H1 (cell line): ENCODE data around the gene XIAP. TPM values are rescaled to one million over a fixed set of nuclear protein-coding genes. Genes with fewer than 3 reads are reported as not detected.

ENCODE experiments used
- CTCF ChIA-PET: fragments of 300-600 bp; sonication (Branson Sonifier 250); formaldehyde crosslinking; loops from one replicate; lab custom pipeline; 2021; ENCODE audit not compliant: partially characterized antibody; lab: Charles Lee
- POLR2A ChIA-PET: fragments of 300-600 bp; sonication (Branson Sonifier 250); formaldehyde crosslinking; loops from one replicate; lab custom pipeline; 2021; ENCODE audit warnings: inconsistent platforms; ENCODE audit not compliant: partially characterized antibody; lab: Charles Lee
- DNase-seq, 2 experiments: peaks; one replicate each; pipeline versions ENCODE4 v3.0.0 to v3.0.0-alpha.2; 2010 to 2022; ENCODE audit warnings: low spot score in 2 of 2, low read depth in 1 of 2, mixed read lengths in 1 of 2
- FAIRE-seq: peaks from 2 replicates; lab custom pipeline; 2011; peaks lifted over from hg19 to GRCh38; lab: Jason Lieb, UNC
- H2AFZ ChIP-seq: 2 replicates; pipeline ENCODE4 v1.8.1; 2012; ENCODE audit warnings: low read length, inconsistent platforms
- H2AK5ac ChIP-seq: 2 replicates; pipeline ENCODE4 v1.6.1; 2013; ENCODE audit warnings: low read depth, low read length
- H2BK120ac ChIP-seq: replicated peaks from 2 replicates; pipeline ENCODE3; 2013; ENCODE audit warnings: low read depth, low read length, inconsistent platforms
- H2BK12ac ChIP-seq: 2 replicates; pipeline ENCODE4 v1.6.1; 2013; ENCODE audit warnings: low read depth, low read length
- H2BK15ac ChIP-seq: 2 replicates; pipeline ENCODE4 v1.6.1; 2013; ENCODE audit warnings: low read length
- H2BK20ac ChIP-seq: 2 replicates; pipeline ENCODE4 v1.6.1; 2013; ENCODE audit warnings: low read length
- H2BK5ac ChIP-seq: 2 replicates; pipeline ENCODE4 v1.6.1; 2013; ENCODE audit warnings: low read depth, low read length
- H3K14ac ChIP-seq: 2 replicates; pipeline ENCODE4 v1.6.1; 2013; ENCODE audit warnings: inconsistent platforms; ENCODE audit not compliant: insufficient read length
- H3K18ac ChIP-seq: 2 replicates; pipeline ENCODE4 v1.6.1; 2013; ENCODE audit warnings: low read length; ENCODE audit errors: extremely low read depth
- H3K23ac ChIP-seq: 2 replicates; pipeline ENCODE4 v1.6.1; 2013; ENCODE audit warnings: inconsistent platforms; ENCODE audit not compliant: insufficient read length
- H3K23me2 ChIP-seq: 2 replicates; pipeline ENCODE4 v1.6.1; 2013; ENCODE audit warnings: low read depth, low read length
- H3K27ac ChIP-seq: 2 replicates; pipeline ENCODE4 v1.6.1; 2011; ENCODE audit warnings: low read depth, low read length, inconsistent platforms
- H3K27me3 ChIP-seq, 4 experiments: replicated peaks in 1 of 4; 1 replicate in 1 of 4; 2 replicates in 3 of 4; pipeline versions ENCODE4 v1.6.1 to v1.8.1; 2011 to 2013; ENCODE audit warnings: low read length in 3 of 4, mild to moderate bottlenecking in 3 of 4, inconsistent platforms in 2 of 4, mixed read lengths in 2 of 4, moderate library complexity in 1 of 4; ENCODE audit not compliant: control insufficient read depth in 3 of 4, insufficient read depth in 3 of 4; ENCODE audit errors: extremely low read depth in 1 of 4
- H3K36me3 ChIP-seq, 4 experiments: 2 replicates each; pipeline versions ENCODE4 v1.6.1 to v1.8.1; 2011 to 2013; ENCODE audit warnings: mild to moderate bottlenecking in 4 of 4, low read length in 3 of 4, moderate library complexity in 2 of 4, control low read depth in 1 of 4, inconsistent platforms in 1 of 4; ENCODE audit not compliant: insufficient read depth in 4 of 4, control insufficient read depth in 2 of 4
- H3K4ac ChIP-seq: replicated peaks from 2 replicates; pipeline ENCODE3; 2013; ENCODE audit warnings: low read length, low read depth, mixed read lengths, inconsistent platforms; ENCODE audit not compliant: insufficient read length
- H3K4me1 ChIP-seq, 4 experiments: replicated peaks in 1 of 4; 1 replicate in 1 of 4; 2 replicates in 3 of 4; pipeline versions ENCODE4 v1.6.1 to v1.8.1; 2011 to 2013; ENCODE audit warnings: low read length in 3 of 4, inconsistent platforms in 2 of 4, mixed read lengths in 1 of 4; ENCODE audit not compliant: insufficient read depth in 4 of 4, control insufficient read depth in 3 of 4
- H3K4me2 ChIP-seq, 2 experiments: 2 replicates each; pipeline versions ENCODE4 v1.6.1 to v1.8.1; 2011 to 2013; ENCODE audit warnings: low read depth in 2 of 2, low read length in 2 of 2, control low read depth in 1 of 2, inconsistent platforms in 1 of 2, mild to moderate bottlenecking in 1 of 2; ENCODE audit not compliant: insufficient read depth in 1 of 2
- H3K4me3 ChIP-seq, 4 experiments: fragments of 200-600, 300-600 bp in 1 of 4; sonication (generic), shearing (Covaris generic), sonication (Bioruptor Twin) in 1 of 4; 2 replicates each; pipeline versions ENCODE4 v1.5.1 to v1.8.1; 2011 to 2016; ENCODE audit warnings: low read length in 4 of 4, low read depth in 3 of 4, control low read depth in 2 of 4, inconsistent platforms in 2 of 4, mild to moderate bottlenecking in 2 of 4, mixed read lengths in 1 of 4, moderate library complexity in 1 of 4; ENCODE audit not compliant: insufficient read depth in 2 of 4; ENCODE audit errors: extremely low read depth in 1 of 4
- H3K56ac ChIP-seq: replicated peaks from 2 replicates; pipeline ENCODE3; 2013; ENCODE audit warnings: low read depth, mild to moderate bottlenecking, mixed read lengths, low read length, inconsistent platforms; ENCODE audit not compliant: insufficient read length
- H3K79me1 ChIP-seq: 2 replicates; pipeline ENCODE4 v1.6.1; 2013; ENCODE audit warnings: low read depth, low read length, control low read depth
- H3K79me2 ChIP-seq, 2 experiments: 2 replicates each; pipeline versions ENCODE4 v1.6.1 to v1.8.1; 2012 to 2013; ENCODE audit warnings: low read length in 2 of 2, mild to moderate bottlenecking in 2 of 2, inconsistent platforms in 1 of 2; ENCODE audit not compliant: insufficient read depth in 2 of 2, control insufficient read depth in 1 of 2
- H3K9ac ChIP-seq, 4 experiments: replicated peaks in 1 of 4; 1 replicate in 1 of 4; 2 replicates in 3 of 4; pipeline versions ENCODE4 v1.6.1 to v1.8.1; 2011 to 2013; ENCODE audit warnings: low read depth in 3 of 4, low read length in 3 of 4, control low read depth in 2 of 4, mild to moderate bottlenecking in 2 of 4, moderate library complexity in 2 of 4, inconsistent platforms in 1 of 4; ENCODE audit errors: extremely low read depth in 1 of 4
- H3K9me3 ChIP-seq, 2 experiments: 2 replicates each; pipeline versions ENCODE4 v1.6.1 to v1.8.1; 2012 to 2013; ENCODE audit warnings: mild to moderate bottlenecking in 2 of 2, moderate library complexity in 2 of 2, control low read depth in 1 of 2, inconsistent platforms in 1 of 2, low read depth in 1 of 2, low read length in 1 of 2, mixed read lengths in 1 of 2; ENCODE audit not compliant: insufficient read depth in 2 of 2
- H4K20me1 ChIP-seq, 2 experiments: replicated peaks in 1 of 2; 2 replicates each; pipeline versions ENCODE3 to v1.8.1; 2011 to 2013; ENCODE audit warnings: inconsistent platforms in 2 of 2, low read length in 2 of 2, mild to moderate bottlenecking in 1 of 2; ENCODE audit not compliant: insufficient read depth in 2 of 2, control insufficient read depth in 1 of 2
- H4K5ac ChIP-seq: 2 replicates; pipeline ENCODE4 v1.6.1; 2013; ENCODE audit warnings: low read length, low read depth, mixed read lengths, inconsistent platforms; ENCODE audit not compliant: insufficient read length
- H4K8ac ChIP-seq: 2 replicates; pipeline ENCODE4 v1.8.0; 2013; ENCODE audit warnings: mild to moderate bottlenecking, moderate library complexity, low read length, inconsistent platforms; ENCODE audit not compliant: insufficient read depth; ENCODE audit errors: extremely low read depth
- H4K91ac ChIP-seq: replicated peaks from 2 replicates; pipeline ENCODE3; 2013; ENCODE audit warnings: low read length, mixed read lengths, inconsistent platforms; ENCODE audit not compliant: insufficient read length
- CBX5 ChIP-seq: fragments of 300-800, 300-1000 bp; sonication (generic); IDR thresholded peaks from 2 replicates; pipeline ENCODE4 v1.7.1; 2016; ENCODE audit warnings: antibody characterized with exemption, low read length, low read depth
- HDAC2 ChIP-seq, 2 experiments: fragments of 300-600 bp in 1 of 2; sonication (generic) in 1 of 2; IDR thresholded peaks; 2 replicates each; pipeline ENCODE4 v1.6.1; 2011 to 2012; ENCODE audit warnings: low read depth in 2 of 2, low read length in 2 of 2, mild to moderate bottlenecking in 2 of 2, moderate library complexity in 2 of 2, borderline replicate concordance in 1 of 2, inconsistent platforms in 1 of 2
- MAFK ChIP-seq: IDR thresholded peaks from 2 replicates; pipeline ENCODE4 v1.6.1; 2012; ENCODE audit warnings: low read depth, mild to moderate bottlenecking, improper control_type of control experiment, low read length
- MAX ChIP-seq: IDR thresholded peaks from 2 replicates; pipeline ENCODE4 v1.6.1; 2012; ENCODE audit warnings: inconsistent platforms
- NANOG ChIP-seq: IDR thresholded peaks from 2 replicates; pipeline ENCODE4 v1.6.1; 2011; ENCODE audit warnings: low read length, low read depth, mild to moderate bottlenecking, inconsistent platforms; ENCODE audit not compliant: insufficient read depth, poor library complexity, severe bottlenecking
- POU5F1 ChIP-seq: IDR thresholded peaks from 2 replicates; pipeline ENCODE4 v1.6.1; 2011; ENCODE audit warnings: low read depth, mild to moderate bottlenecking, low read length, moderate library complexity
- SAP30 ChIP-seq: fragments of 300-600 bp; sonication (generic); IDR thresholded peaks from 2 replicates; pipeline ENCODE4 v1.7.1; 2012; ENCODE audit warnings: low read length, moderate library complexity, mild to moderate bottlenecking, inconsistent platforms; ENCODE audit not compliant: insufficient read depth, insufficient replicate concordance
- YY1 ChIP-seq: IDR thresholded peaks from 2 replicates; pipeline ENCODE4 v1.6.1; 2011; ENCODE audit warnings: low read depth, mild to moderate bottlenecking, low read length
- WGBS, 2 experiments: shearing (Covaris generic) in 1 of 2; methylation state at CpG; one replicate each; pipeline versions ENCODE4 v1.1.6 to v1.1.7; 2013 to 2015; ENCODE audit warnings: low lambda C conversion rate in 2 of 2, mixed read lengths in 2 of 2, inconsistent platforms in 1 of 2, low coverage in 1 of 2, missing lambda C conversion rate in 1 of 2; ENCODE audit not compliant: insufficient replicate concordance in 2 of 2, insufficient coverage in 1 of 2, insufficient read length in 1 of 2; ENCODE audit errors: extremely low coverage in 1 of 2, missing lambda C conversion rate in 1 of 2; 5-methylcytosine and 5-hydroxymethylcytosine counted together
- polyA plus RNA-seq, 7 experiments: library from polyadenylated mRNA; depleted of rRNA in 3 of 7; stranded (reverse) in 5 of 7; unstranded in 2 of 7; fragments of >200 nt in 5 of 7; fragments of 200-250 nt in 2 of 7; gene quantifications; 1 replicate in 5 of 7; 2 replicates in 1 of 7; 4 replicates in 1 of 7; pipeline versions ENCODE4 v1.2.1 to v1.2.3, GENCODE V29; 2011 to 2013; ENCODE audit warnings: missing spikeins in 2 of 7, mixed read lengths in 2 of 7
- total RNA-seq: library from RNA; stranded (reverse); fragmentation: NEBNext Ultra II Directional; extraction: Animal tissue kit (Norgen Biotek cat#: 25700); gene quantifications from 2 replicates; pipeline ENCODE4 v1.2.1, GENCODE V29; 2021
- TF ChIP-seq, protein P1 (sequence below): IDR thresholded peaks from 2 replicates; pipeline ENCODE4 v1.6.1; 2011; ENCODE audit warnings: low read depth, mild to moderate bottlenecking, low read length; ENCODE audit not compliant: insufficient read depth

Gene XIAP
- total and polyA plus RNA-seq, 2 of the 8 experiments (the other 6 are each of a cell fraction or from before 2014, with no cell fraction given), result 5.9 to 44.7 TPM

DNA sequence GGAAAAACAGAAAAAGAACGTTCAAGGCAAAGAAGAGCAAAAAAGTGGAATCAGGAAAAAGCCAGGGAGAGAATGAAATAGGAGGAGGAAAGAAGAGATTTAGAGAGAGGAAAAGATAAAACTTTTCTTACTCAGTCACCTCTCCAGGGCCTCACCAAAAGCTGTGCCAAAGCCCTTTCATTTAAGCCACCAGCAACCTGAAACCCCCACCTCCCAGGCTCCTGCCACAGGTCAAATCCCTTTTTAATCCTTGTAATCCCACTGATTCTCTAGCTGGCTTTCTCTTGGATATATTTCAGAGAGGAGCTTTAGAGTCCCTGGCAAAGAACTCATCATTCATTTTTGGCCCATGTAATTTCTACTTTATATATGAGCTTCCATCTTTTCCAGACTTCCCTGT is 25.7 kb upstream of the XIAP start:
- Histone ChIP-seq H3K79me2 (no peaks in the 10 kb centered on the region), H4K8ac (no peak overlapping the region), H3K56ac (no peak overlapping the region), H3K14ac (no peak overlapping the region), H3K27ac (no peak overlapping the region), H2BK120ac (no peak overlapping the region), H3K9ac (no peak overlapping the region), H3K18ac (no peak overlapping the region), H3K36me3 (no peaks in the 10 kb centered on the region), H2BK5ac (no peak overlapping the region), H2BK15ac (no peak overlapping the region), H3K4me3 (no peak overlapping the region), H4K91ac (no peak overlapping the region), H3K4me2 (no peak overlapping the region), H2AFZ (no peak overlapping the region), H2AK5ac (no peak overlapping the region), H3K23ac (no peak overlapping the region), H2BK12ac (no peak overlapping the region), H3K4me1 (no peaks in the 10 kb centered on the region), H4K20me1 (no peaks in the 10 kb centered on the region), H4K5ac (no peak overlapping the region), H3K79me1 (no peaks in the 10 kb centered on the region), H3K4ac (no peak overlapping the region), H3K23me2 (no peaks in the 10 kb centered on the region), H3K9me3 (no peaks in the 10 kb centered on the region), H2BK20ac (no peak overlapping the region), H3K27me3 (no peaks in the 10 kb centered on the region)
- TF ChIP-seq, protein P1, sequence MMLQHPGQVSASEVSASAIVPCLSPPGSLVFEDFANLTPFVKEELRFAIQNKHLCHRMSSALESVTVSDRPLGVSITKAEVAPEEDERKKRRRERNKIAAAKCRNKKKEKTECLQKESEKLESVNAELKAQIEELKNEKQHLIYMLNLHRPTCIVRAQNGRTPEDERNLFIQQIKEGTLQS, result no peak
- TF ChIP-seq MAFK (no peak), POU5F1 (no peak), MAX (no peak), HDAC2 (IDR thresholded peaks at IDR 0.05; ENCODE audit: borderline replicate concordance in 1 of 2, low read depth in 2 of 2, low read length in 2 of 2) (no peak), SAP30 (no peak), YY1 (no peak), CBX5 (no peak), NANOG (no peak)
- FAIRE-seq (no peak), DNase-seq (no peak)
- 78% methylated on average over 1 of the region's 1 CpG; no CpG with 5 or more reads in 1 of the 2 experiments for WGBS, 2 experiments
- ChIA-PET POLR2A (interaction anchor here (0.6 kb wide), 2 partner anchors 20 to 158 kb away, joined by 3 read pairs; no protein-coding TSS in a partner anchor), CTCF (interaction anchor here (0.7 to 2.3 kb wide), 24 partner anchors 11 to 264 kb away, joined by 3 to 17 read pairs (median 4); no protein-coding TSS in a partner anchor)
